B cell (primary cell): Measurements from ENCODE around the gene ITPR1. TPM values are rescaled to one million over a fixed set of nuclear protein-coding genes. Genes with fewer than 3 reads are reported as not detected.

Experiments
- ATAC-seq: fragments of 200-7000 bp; cut with Tn5 transposase; one replicate; pipeline ENCODE4 v1.10.0; 2021; ENCODE audit warnings: low read depth, mild to moderate bottlenecking, moderate number of reproducible peaks, moderate library complexity
- CTCF ChIA-PET: fragments of 350-600 bp; sonication (Branson Sonifier 250); formaldehyde crosslinking; loops from one replicate; lab custom pipeline; 2021; ENCODE audit warnings: antibody characterized with exemption, inconsistent platforms; lab: Charles Lee
- POLR2A ChIA-PET: fragments of 350-600 bp; sonication (Branson Sonifier 250); formaldehyde crosslinking; loops from one replicate; lab custom pipeline; 2021; ENCODE audit warnings: antibody characterized with exemption; lab: Charles Lee
- DNase-seq: peaks from one replicate; pipeline ENCODE4 v3.0.0; 2013
- H2AFZ ChIP-seq: 2 replicates; pipeline ENCODE4 v1.6.1; 2012; ENCODE audit warnings: mild to moderate bottlenecking, low read depth, low read length; ENCODE audit not compliant: insufficient read depth, poor library complexity, severe bottlenecking
- H3K27ac ChIP-seq, 2 donors: 1 replicate in 1 of 2; 2 replicates in 1 of 2; pipeline ENCODE4 v1.5.1; 2012 to 2013; ENCODE audit warnings: low read length in 2 of 2, mild to moderate bottlenecking in 2 of 2, moderate library complexity in 1 of 2
- H3K27me3 ChIP-seq, 4 experiments: fragments of 200-600 bp in 1 of 4; sonication (generic) in 1 of 4; replicated peaks in 1 of 4; 1 replicate in 2 of 4; 2 replicates in 2 of 4; pipeline versions ENCODE4 v1.6.1 to v1.7.0; 2013 to 2016; ENCODE audit warnings: low read length in 3 of 4, mild to moderate bottlenecking in 2 of 4, mixed read lengths in 1 of 4, moderate library complexity in 1 of 4; ENCODE audit not compliant: insufficient read depth in 4 of 4, control insufficient read depth in 3 of 4; ENCODE audit errors: control extremely low read depth in 1 of 4
- H3K36me3 ChIP-seq, 2 experiments: replicated peaks in 1 of 2; 1 replicate in 1 of 2; 2 replicates in 1 of 2; pipeline versions ENCODE4 v1.6.1 to v1.7.1; 2013; ENCODE audit warnings: low read length in 1 of 2; ENCODE audit not compliant: insufficient read depth in 2 of 2, control insufficient read depth in 1 of 2; ENCODE audit errors: control extremely low read depth in 1 of 2, extremely low read depth in 1 of 2
- H3K4me1 ChIP-seq, 2 donors: fragments of 200-600 bp in 1 of 2; sonication (generic) in 1 of 2; 1 replicate in 1 of 2; 2 replicates in 1 of 2; pipeline versions ENCODE4 v1.5.1 to v1.6.1; 2013 to 2017; ENCODE audit warnings: low read length in 2 of 2; ENCODE audit not compliant: control insufficient read depth in 2 of 2, insufficient read depth in 2 of 2
- H3K4me2 ChIP-seq: replicated peaks from 2 replicates; pipeline ENCODE3; 2012; ENCODE audit warnings: mild to moderate bottlenecking, low read depth, low read length; ENCODE audit not compliant: poor library complexity, severe bottlenecking
- H3K4me3 ChIP-seq, 5 experiments: fragments of 200-600 bp in 1 of 5; sonication (generic) in 1 of 5; 1 replicate in 3 of 5; 2 replicates in 2 of 5; pipeline versions ENCODE4 v1.5.1 to v1.7.0; 2011 to 2016; ENCODE audit warnings: low read length in 4 of 5, mild to moderate bottlenecking in 4 of 5, low read depth in 2 of 5, control low read depth in 1 of 5, moderate library complexity in 1 of 5; ENCODE audit not compliant: insufficient read depth in 1 of 5; ENCODE audit errors: control extremely low read depth in 1 of 5, extremely low read depth in 1 of 5
- H3K79me2 ChIP-seq: fragments of 200-600 bp; sonication (generic); one replicate; pipeline ENCODE4 v1.6.0; 2016; ENCODE audit warnings: low read length; ENCODE audit not compliant: control insufficient read depth, insufficient read depth
- H3K9ac ChIP-seq: fragments of 200-600 bp; sonication (generic); 2 replicates; pipeline ENCODE4 v1.6.1; 2017; ENCODE audit warnings: mild to moderate bottlenecking, low read length, moderate library complexity
- H3K9me3 ChIP-seq, 3 donors: one replicate each; pipeline versions ENCODE4 v1.6.1 to v1.7.1; 2013; ENCODE audit warnings: low read length in 2 of 3; ENCODE audit not compliant: control insufficient read depth in 2 of 3, insufficient read depth in 1 of 3; ENCODE audit errors: control extremely low read depth in 1 of 3
- H4K20me1 ChIP-seq: 2 replicates; pipeline ENCODE4 v1.6.0; 2012; ENCODE audit warnings: mild to moderate bottlenecking, low read length; ENCODE audit not compliant: insufficient read depth, control insufficient read depth, poor library complexity, severe bottlenecking
- H3K27ac Mint-ChIP-seq: one replicate; pipeline ENCODE4 v1.8.0; 2021; ENCODE audit warnings: mixed read lengths
- H3K27me3 Mint-ChIP-seq: one replicate; pipeline ENCODE4 v1.8.0; 2021; ENCODE audit warnings: mixed read lengths
- H3K4me1 Mint-ChIP-seq: one replicate; pipeline ENCODE4 v1.8.0; 2021; ENCODE audit warnings: mixed read lengths
- H3K4me3 Mint-ChIP-seq: one replicate; pipeline ENCODE4 v1.8.0; 2021; ENCODE audit warnings: mixed read lengths
- H3K9me3 Mint-ChIP-seq: one replicate; pipeline ENCODE4 v1.8.0; 2022; ENCODE audit warnings: mixed read lengths; ENCODE audit not compliant: insufficient read depth
- CTCF ChIP-seq: fragments of 200-600 bp; IDR thresholded peaks from one replicate; pipeline ENCODE4 v1.8.0; 2022; ENCODE audit warnings: antibody characterized with exemption, mild to moderate bottlenecking
- EZH2 ChIP-seq: IDR thresholded peaks from 2 replicates; pipeline ENCODE4 v1.6.1; 2012; ENCODE audit warnings: borderline replicate concordance, low read depth, mild to moderate bottlenecking, moderate library complexity, low read length; ENCODE audit not compliant: insufficient read depth, poor library complexity, severe bottlenecking
- WGBS: methylation state at CpG from one replicate; pipeline ENCODE4 v1.1.5; 2013; ENCODE audit warnings: missing lambda C conversion rate; ENCODE audit not compliant: insufficient coverage; 5-methylcytosine and 5-hydroxymethylcytosine counted together
- intact Hi-C: fragments of 100-400 bp; cut with micrococcal nuclease; formaldehyde crosslinking; loops from one replicate; pipeline ENCODE4 v1.10.0; 2022
- polyA plus RNA-seq: library from polyadenylated mRNA; depleted of rRNA; stranded (reverse); fragments of >200 nt; gene quantifications from 2 replicates; pipeline ENCODE4 v1.2.3, GENCODE V29; 2012
- total RNA-seq, 2 donors: library from RNA; stranded (reverse); fragments of 120-200 nt in 1 of 2; gene quantifications; 1 replicate in 1 of 2; 2 replicates in 1 of 2; pipeline versions ENCODE4 v1.2.3 to v1.2.4, GENCODE V29; 2013 to 2022

Gene ITPR1
- total and polyA plus RNA-seq, 2 donors (not counting 1 experiment from before 2014, with no cell fraction given) = 64.0 to 332 TPM

DNA sequence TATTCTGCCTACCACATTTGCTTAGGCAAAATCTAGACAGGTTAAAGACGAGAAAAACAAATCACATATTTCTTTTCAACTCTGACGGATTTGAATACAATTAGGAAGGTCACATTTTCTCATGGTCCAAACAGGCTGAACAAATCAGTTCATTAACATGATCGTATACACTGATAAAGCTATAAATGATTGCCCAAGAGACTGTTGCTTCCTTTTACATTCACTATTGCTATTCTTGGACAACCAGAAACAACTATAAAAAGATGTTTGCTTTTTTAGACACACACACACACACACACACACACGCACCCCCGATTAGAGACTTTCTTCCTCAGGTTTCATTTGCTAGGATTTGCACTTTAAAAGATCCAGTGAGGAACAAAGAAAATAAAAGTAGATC, 363.8 kb downstream of the ITPR1 start:
- no peaks in the 10 kb centered on the region for H3K36me3 ChIP-seq
- H3K4me2 ChIP-seq = no peak overlapping the region
- no peak overlapping the region for H3K27ac ChIP-seq
- H3K4me3 Mint-ChIP-seq = no peak overlapping the region
- intact Hi-C loops = no loop called here
- no peaks in the 10 kb centered on the region for H3K79me2 ChIP-seq
- H3K4me3 ChIP-seq = no peak overlapping the region
- DNase-seq (no peak), ATAC-seq (no peak)
- H3K9ac ChIP-seq = no peak overlapping the region
- no peaks in the 10 kb centered on the region for H3K27me3 Mint-ChIP-seq
- no peaks in the 10 kb centered on the region for H3K27me3 ChIP-seq
- CTCF ChIA-PET = no interaction called here
- H4K20me1 ChIP-seq = no peaks in the 10 kb centered on the region
- H2AFZ ChIP-seq = no peak overlapping the region
- no peak for TF ChIP-seq CTCF
- TF ChIP-seq EZH2 = no peak
- no peak overlapping the region for H3K27ac Mint-ChIP-seq
- POLR2A ChIA-PET = no interaction called here
- no peaks in the 10 kb centered on the region for H3K9me3 Mint-ChIP-seq
- WGBS = 83% methylated on average over 3 of the region's 5 CpGs
- H3K4me1 ChIP-seq = no peaks in the 10 kb centered on the region
- H3K9me3 ChIP-seq = peaks cover 6 to 9% (median 7%) of the 10 kb centered on the region in 3 donors
- H3K4me1 Mint-ChIP-seq = peaks cover 6% of the 10 kb centered on the region

DNA sequence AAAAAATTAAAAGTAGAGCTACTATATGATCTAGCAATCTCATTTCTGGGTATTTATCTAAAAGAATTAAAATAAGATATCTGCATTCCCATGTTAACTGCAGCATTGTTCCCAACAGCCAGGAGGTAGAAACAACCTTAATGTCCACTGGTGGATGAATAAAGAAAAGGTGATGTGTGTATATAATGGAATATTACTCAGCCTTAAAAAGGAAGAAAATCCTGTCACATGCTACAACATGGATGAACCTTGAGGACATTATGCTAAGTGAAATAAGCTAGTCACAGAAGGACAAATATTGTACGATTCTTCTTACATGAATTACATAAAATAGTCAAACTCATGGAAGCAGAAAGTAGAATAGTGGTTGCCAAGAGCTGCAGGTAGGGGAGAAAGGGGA, 366.6 kb downstream of the ITPR1 start:
- H3K79me2 ChIP-seq = no peaks in the 10 kb centered on the region
- ATAC-seq = no peak
- no peak for DNase-seq
- no CpG with 5 or more reads among the region's 1 CpG for WGBS
- no peak overlapping the region for H3K4me3 ChIP-seq
- H3K4me1 Mint-ChIP-seq = peaks cover 6% of the 10 kb centered on the region
- TF ChIP-seq EZH2 = no peak
- TF ChIP-seq CTCF = no peak
- H3K4me2 ChIP-seq = no peak overlapping the region
- H3K27me3 Mint-ChIP-seq = no peaks in the 10 kb centered on the region
- no peaks in the 10 kb centered on the region for H3K27me3 ChIP-seq
- H3K9me3 ChIP-seq = peaks cover 7 to 9% (median 8%) of the 10 kb centered on the region in 3 donors
- POLR2A ChIA-PET = no interaction called here
- no peaks in the 10 kb centered on the region for H3K4me1 ChIP-seq
- H3K4me3 Mint-ChIP-seq = no peak overlapping the region
- no peaks in the 10 kb centered on the region for H3K9me3 Mint-ChIP-seq
- no peak overlapping the region for H3K27ac ChIP-seq
- intact Hi-C loops = no loop called here
- no peaks in the 10 kb centered on the region for H3K36me3 ChIP-seq
- H3K9ac ChIP-seq = no peak overlapping the region
- H4K20me1 ChIP-seq = no peaks in the 10 kb centered on the region
- H2AFZ ChIP-seq = no peak overlapping the region
- CTCF ChIA-PET = no interaction called here
- no peak overlapping the region for H3K27ac Mint-ChIP-seq
